Measurements from ENCODE around the gene WSCD2.

WSCD2 gene

GRCh38 chr12:108107293-108107692, 21.8 kb upstream of the WSCD2 start:
- in situ Hi-C loops (cut with MboI; ENCODE audit: low sequenced_read_pairs): no loop called here

GRCh38 chr12:108109504-108109903, 19.6 kb upstream of the WSCD2 start:
- in situ Hi-C loops (cut with MboI; ENCODE audit: low sequenced_read_pairs): no loop called here

- in situ Hi-C loops (cut with MboI; ENCODE audit: low sequenced_read_pairs): no loop called here
Measured at GRCh38 chr12:108109954-108110353, 19.1 kb upstream of the WSCD2 start.

- in situ Hi-C loops (cut with MboI; ENCODE audit: low sequenced_read_pairs): no loop called here
Measured at GRCh38 chr12:108110844-108111243, 18.2 kb upstream of the WSCD2 start.

GRCh38 chr12:108112832-108113556, 16.1 kb upstream of the WSCD2 start:
- in situ Hi-C loops (cut with MboI; ENCODE audit: low sequenced_read_pairs): no loop called here

GRCh38 chr12:108115123-108116121, 13.7 kb upstream of the WSCD2 start:
- in situ Hi-C loops (cut with MboI; ENCODE audit: low sequenced_read_pairs): no loop called here

- in situ Hi-C loops (cut with MboI; ENCODE audit: low sequenced_read_pairs): no loop called here
Measured at GRCh38 chr12:108116254-108116653, 12.8 kb upstream of the WSCD2 start.

GRCh38 chr12:108116699-108117098, 12.4 kb upstream of the WSCD2 start:
- in situ Hi-C loops (cut with MboI; ENCODE audit: low sequenced_read_pairs): no loop called here

- in situ Hi-C loops (cut with MboI; ENCODE audit: low sequenced_read_pairs): no loop called here
Measured at GRCh38 chr12:108117163-108117849, 11.8 kb upstream of the WSCD2 start.

GRCh38 chr12:108117902-108118301, 11.2 kb upstream of the WSCD2 start:
- in situ Hi-C loops (cut with MboI; ENCODE audit: low sequenced_read_pairs): no loop called here

GRCh38 chr12:108119126-108119973, 9.7 kb upstream of the WSCD2 start:
- in situ Hi-C loops (cut with MboI; ENCODE audit: low sequenced_read_pairs): no loop called here

- in situ Hi-C loops (cut with MboI; ENCODE audit: low sequenced_read_pairs): no loop called here
Measured at GRCh38 chr12:108119974-108120862, 8.9 kb upstream of the WSCD2 start.

- in situ Hi-C loops (cut with MboI; ENCODE audit: low sequenced_read_pairs): no loop called here
Measured at GRCh38 chr12:108120863-108121165, 8.3 kb upstream of the WSCD2 start.

GRCh38 chr12:108121320-108121719, 7.8 kb upstream of the WSCD2 start:
- in situ Hi-C loops (cut with MboI; ENCODE audit: low sequenced_read_pairs): no loop called here

- in situ Hi-C loops (cut with MboI; ENCODE audit: low sequenced_read_pairs): no loop called here
Measured at GRCh38 chr12:108121728-108122471, 7.2 kb upstream of the WSCD2 start.

- in situ Hi-C loops (cut with MboI; ENCODE audit: low sequenced_read_pairs): no loop called here
Measured at GRCh38 chr12:108122644-108123043, 6.4 kb upstream of the WSCD2 start.

GRCh38 chr12:108123402-108123801, 5.7 kb upstream of the WSCD2 start:
- in situ Hi-C loops (cut with MboI; ENCODE audit: low sequenced_read_pairs): no loop called here

GRCh38 chr12:108125073-108125472, 4.0 kb upstream of the WSCD2 start:
- in situ Hi-C loops (cut with MboI; ENCODE audit: low sequenced_read_pairs): no loop called here

- in situ Hi-C loops (cut with MboI; ENCODE audit: low sequenced_read_pairs): no loop called here
Measured at GRCh38 chr12:108126212-108126611, 2.9 kb upstream of the WSCD2 start.

All from HL-60/S4 (cell line).